Measurements from ENCODE around the gene RHOD.

Gene RHOD

GRCh38 chr11:67032830-67033551 lies 23.7 kb upstream of the RHOD start:
- DNase-seq (ENCODE audit: low read depth, low spot score): no peak

GRCh38 chr11:67033661-67034166 lies 22.9 kb upstream of the RHOD start:
- no peak for DNase-seq (ENCODE audit: low read depth, low spot score)

GRCh38 chr11:67034350-67034749 lies 22.3 kb upstream of the RHOD start:
- no peak for DNase-seq (ENCODE audit: low read depth, low spot score)

DNA sequence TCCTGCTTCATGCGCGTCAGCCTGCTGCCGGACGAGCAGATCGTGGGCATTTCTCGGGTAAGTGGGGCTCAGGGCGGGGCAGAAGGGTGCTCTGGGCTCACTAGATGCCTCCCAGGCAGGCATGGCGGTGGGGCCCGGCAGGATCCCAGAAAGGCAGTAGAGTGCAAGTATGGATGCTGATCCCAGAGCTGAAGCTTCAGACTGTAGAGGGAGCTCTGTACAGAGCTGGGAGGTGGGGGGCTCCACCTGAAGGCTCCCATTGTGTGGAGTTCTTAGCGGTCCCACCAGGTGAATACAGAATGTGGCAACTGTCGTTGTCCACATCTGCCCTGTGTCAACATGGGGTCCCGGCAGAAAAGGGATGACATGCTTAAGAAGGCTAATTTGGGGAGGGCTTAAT lies 16.5 kb upstream of the RHOD start:
- DNase-seq (ENCODE audit: low read depth, low spot score): no peak

GRCh38 chr11:67041602-67042001 lies 15.0 kb upstream of the RHOD start:
- DNase-seq (ENCODE audit: low read depth, low spot score): no peak

GRCh38 chr11:67043572-67044349 lies 12.9 kb upstream of the RHOD start:
- no peak for DNase-seq (ENCODE audit: low read depth, low spot score)

GRCh38 chr11:67044496-67044895 lies 12.2 kb upstream of the RHOD start:
- DNase-seq (ENCODE audit: low read depth, low spot score): no peak

GRCh38 chr11:67045314-67045713 lies 11.3 kb upstream of the RHOD start:
- no peak for DNase-seq (ENCODE audit: low read depth, low spot score)

DNA sequence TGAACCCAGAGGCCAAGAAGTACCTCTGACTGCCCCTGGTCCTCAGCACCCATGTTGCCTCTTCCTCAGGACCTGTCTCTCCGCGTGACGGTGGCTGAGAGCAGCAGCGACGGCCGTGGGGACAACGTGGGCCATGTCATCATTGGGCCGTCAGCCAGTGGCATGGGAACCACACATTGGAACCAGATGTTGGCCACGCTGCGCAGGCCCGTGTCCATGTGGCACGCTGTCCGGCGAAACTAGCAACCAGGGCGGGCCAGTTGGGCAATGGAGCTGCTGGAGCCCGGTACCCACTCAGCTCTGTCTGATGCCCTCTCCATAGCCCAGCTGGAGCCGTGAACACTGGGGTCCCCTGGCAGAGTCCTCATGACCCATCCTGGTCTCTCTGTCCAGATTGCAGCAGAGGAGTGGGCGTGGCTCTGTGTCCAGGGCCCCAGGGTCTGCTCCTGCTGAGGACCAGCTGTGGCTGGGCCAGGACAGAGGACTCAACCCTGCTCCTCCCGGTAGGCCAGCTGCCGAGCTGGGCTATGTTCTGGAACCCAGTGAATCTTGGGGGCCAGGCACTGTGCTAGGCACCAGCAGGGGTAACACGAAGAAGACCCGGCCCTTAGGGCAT lies 8.0 kb upstream of the RHOD start:
- no peak for DNase-seq (ENCODE audit: low read depth, low spot score)

GRCh38 chr11:67050139-67050538 lies 6.5 kb upstream of the RHOD start:
- DNase-seq (ENCODE audit: low read depth, low spot score): no peak

DNA sequence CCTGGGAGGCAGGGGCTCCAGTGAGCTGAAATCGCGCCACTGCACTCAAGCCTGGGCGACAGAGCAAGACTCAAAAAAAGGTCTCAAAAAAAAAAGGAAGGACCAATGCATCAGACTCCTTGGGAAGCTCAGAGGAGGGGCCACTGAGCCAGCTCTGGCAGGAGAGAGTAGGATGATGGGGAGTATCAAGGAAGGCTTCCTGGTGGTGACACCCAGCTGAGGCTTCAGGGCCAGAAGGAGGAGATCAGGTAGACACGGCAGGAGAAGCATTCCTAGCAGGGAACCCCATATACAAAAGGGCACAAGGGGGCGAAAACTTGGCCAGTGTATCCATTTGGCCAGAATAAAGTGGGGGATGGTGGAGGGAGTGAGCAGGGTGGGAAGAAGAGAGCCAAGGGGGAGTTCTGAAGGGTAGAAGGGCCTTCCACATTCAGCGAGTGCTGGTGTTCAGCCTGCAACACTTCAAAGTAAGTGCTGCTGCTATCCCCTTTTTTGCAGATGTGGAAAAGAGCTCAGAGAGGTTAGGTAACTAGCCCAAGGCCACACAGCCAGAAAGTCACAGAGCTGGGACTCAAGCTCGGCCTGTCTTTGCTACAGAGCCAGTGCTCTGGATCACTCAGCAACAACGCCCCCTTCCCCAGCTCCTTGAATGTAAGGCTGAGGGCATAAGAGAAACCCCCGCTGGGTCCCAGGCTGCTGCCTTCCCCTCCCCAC lies 5.3 kb upstream of the RHOD start:
- DNase-seq (ENCODE audit: low read depth, low spot score): no peak

GRCh38 chr11:67051945-67052488 lies 4.6 kb upstream of the RHOD start:
- DNase-seq (ENCODE audit: low read depth, low spot score): no peak

GRCh38 chr11:67052891-67053290 lies 3.8 kb upstream of the RHOD start:
- DNase-seq (ENCODE audit: low read depth, low spot score): no peak

GRCh38 chr11:67053896-67054329 lies 2.7 kb upstream of the RHOD start:
- no peak for DNase-seq (ENCODE audit: low read depth, low spot score)

- DNase-seq (ENCODE audit: low read depth, low spot score): no peak
Observed at GRCh38 chr11:67054346-67054835, 2.3 kb upstream of the RHOD start.

DNA sequence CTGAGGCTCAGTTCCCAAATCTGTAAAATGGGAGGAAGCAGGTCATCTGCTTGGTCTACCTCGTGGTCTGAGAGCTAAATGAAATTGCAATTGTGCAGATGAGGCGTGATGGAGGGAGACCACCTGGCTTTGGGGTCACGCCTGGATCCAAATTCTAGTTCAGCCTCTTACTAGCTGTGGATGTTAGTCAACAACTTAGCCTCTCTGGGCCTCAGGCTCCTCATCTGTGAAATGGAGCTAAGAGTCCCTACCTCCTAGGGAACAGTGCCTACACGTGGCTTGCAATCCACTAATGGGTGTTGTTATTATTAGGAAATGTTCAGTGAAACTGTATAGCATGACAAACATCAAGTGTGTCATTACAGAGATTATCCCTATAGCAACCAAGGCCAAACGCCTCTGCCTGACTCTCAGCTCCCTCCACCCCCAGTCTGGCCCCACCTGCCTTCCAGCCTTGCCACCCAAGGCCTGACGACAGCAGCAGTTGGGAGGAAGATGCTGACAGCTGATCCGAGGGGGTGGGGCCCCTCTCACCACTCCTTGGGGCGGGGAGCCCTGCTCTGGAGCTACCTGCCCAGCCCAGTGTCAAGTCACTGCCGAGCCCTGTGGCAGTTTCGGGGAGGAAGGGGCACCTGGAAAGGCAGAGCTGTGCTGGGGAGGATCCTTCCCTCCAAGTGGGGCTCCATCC lies 1.7 kb upstream of the RHOD start:
- DNase-seq (ENCODE audit: low read depth, low spot score): no peak

- DNase-seq (ENCODE audit: low read depth, low spot score): no peak
Observed at GRCh38 chr11:67055812-67056211, 835 bp upstream of the RHOD start.

DNA sequence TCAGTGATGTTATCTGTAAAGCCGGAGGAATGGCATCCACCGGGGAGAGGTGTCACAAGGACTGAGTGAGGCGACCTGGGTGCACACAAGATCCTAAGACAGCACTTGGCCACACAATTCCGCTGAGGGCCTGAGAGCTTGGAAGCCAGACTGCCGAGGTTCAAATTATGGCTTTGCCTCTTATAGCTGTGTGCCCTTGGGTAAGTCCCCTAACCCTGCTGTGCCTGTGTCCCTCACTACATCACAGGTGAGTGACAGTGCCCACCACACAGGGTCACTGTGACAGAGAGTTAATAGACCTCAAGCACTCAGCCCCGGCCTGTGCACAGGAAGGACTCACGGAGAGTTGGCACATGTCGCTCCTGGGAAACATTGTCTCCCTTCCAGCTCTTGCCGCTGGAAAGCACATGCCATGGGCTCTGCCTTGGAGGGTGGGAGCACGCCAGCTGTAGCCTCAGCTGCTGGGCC lies 592 bp downstream of the RHOD start:
- no peak for DNase-seq (ENCODE audit: low read depth, low spot score)

DNA sequence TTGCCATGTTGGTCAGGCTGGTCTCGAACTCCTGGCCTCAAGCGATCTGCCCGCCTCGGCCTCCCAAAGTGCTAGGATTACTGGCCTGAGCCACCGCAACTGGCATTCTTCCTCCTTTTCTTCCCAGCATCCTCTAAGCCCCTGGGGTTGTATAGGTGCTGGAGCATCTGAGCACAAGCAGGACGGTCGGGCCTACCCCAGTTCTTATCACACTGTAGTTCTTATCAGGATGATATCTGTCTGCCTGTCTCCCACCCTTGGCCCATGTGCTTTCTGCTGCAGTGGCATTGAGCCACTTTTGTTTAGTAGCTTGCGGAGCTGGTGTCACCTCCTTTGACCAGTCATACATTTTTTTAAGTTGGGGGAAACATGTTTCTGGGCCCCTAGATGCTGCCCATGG lies 1.9 kb downstream of the RHOD start:
- no peak for DNase-seq (ENCODE audit: low read depth, low spot score)

- no peak for DNase-seq (ENCODE audit: low read depth, low spot score)
Observed at GRCh38 chr11:67059671-67060070, 3.0 kb downstream of the RHOD start.

DNA sequence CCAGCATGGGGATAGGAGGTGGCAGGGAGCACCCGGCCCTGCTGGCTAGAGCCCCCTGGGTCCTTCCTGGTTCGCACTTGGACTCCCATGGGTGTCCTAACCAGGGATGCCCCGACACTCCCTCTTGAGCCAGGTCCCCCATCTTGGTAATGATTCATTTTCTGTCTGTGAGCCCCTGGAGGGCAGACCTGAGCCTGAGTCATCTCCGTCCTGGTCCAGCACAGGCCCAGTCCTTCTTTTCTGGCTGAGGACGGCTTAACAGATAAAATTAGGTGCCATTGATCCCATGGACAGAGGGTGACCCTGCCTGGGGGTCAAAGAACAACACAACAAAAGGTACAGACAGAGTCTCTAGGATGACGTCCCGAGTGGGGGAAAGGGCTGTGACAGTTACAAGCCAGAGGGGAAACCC lies 3.5 kb downstream of the RHOD start:
- no peak for DNase-seq (ENCODE audit: low read depth, low spot score)

Measured in activated CD4-positive, CD25-positive, alpha-beta regulatory T cell treated with anti-CD3 and anti-CD28 coated beads, Interleukin-2, amount 50 U/mL, for 16 hours (primary cell).